Umbilical cord (tissue), 2 donors: Measurements from ENCODE around the gene SLC35F1. TPM values are rescaled to one million over a fixed set of nuclear protein-coding genes. Genes with fewer than 3 reads are reported as not detected.
A peak's percentile ranks its signal among the peaks of the same experiment; 100 is the strongest.

Source experiments
- DNase-seq: peaks from one replicate; pipeline ENCODE4 v3.0.0-alpha.2; 2015; ENCODE audit warnings: low spot score
- total RNA-seq: library from RNA; depleted of rRNA; stranded (reverse); fragments of >200 nt; gene quantifications from one replicate; pipeline ENCODE4 v1.2.3, GENCODE V29; 2014; ENCODE audit warnings: low replicate concordance; ENCODE audit not compliant: insufficient read depth

SLC35F1 gene
- total RNA-seq, 1 donor from 2014 or later: 2.2 TPM

DNA sequence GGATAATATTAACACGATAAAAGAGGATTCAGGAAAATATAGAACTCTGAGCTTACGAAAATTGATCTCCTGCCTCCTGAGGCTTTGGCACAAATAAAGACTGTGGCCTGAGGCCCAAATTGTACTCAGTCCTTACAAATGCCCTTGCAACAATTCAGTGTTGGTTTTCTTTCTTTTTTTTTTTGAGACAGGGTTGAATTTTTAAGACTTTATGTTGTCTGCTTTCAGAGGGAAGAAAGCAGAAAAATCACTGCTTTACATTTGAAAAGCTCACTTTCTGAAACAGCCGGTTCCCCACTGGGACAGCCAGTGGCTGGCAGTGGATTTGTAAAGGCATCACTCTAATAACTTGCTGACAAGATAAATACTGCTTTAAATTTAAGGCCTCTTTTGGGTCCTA lies 290.5 kb downstream of the SLC35F1 start:
- DNase-seq: no peak

DNA sequence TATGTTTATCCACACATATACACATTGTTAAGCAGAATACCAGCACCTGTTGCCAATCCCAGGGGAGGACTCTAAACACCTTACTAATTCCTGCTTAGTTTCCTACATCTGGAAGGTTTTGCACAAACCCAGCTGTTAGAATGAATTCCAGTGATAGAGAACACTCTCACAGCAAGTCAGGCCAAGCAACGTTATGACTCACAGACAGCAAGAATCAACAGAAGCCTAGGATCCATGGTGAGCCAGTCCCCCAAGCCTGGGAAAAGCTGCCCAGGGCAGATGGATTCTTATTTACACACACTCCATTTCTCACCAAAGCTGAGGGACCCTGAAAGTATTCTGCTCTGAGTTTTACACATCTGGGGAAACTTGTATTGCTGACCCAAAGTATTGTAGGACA lies 291.7 kb downstream of the SLC35F1 start:
- peak; percentile 34 for DNase-seq

DNA sequence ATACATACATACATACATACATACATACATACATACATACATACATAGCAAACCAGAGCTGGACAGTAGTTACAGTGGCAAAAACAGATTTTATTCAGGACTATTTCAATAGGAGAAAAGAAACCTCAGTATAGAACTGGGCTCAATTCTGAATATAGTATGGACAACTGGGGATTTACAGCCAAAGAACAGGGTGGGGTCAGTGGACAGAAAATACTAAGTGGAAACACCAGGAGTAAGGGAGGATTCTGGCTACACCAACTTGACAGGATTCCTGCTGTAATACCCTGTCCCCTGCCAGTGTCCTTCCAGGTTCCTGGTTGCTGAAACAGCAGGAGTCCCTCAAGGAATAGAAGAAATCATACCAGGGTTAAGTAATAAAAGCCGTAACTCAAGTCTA lies 293.1 kb downstream of the SLC35F1 start:
- no peak for DNase-seq

DNA sequence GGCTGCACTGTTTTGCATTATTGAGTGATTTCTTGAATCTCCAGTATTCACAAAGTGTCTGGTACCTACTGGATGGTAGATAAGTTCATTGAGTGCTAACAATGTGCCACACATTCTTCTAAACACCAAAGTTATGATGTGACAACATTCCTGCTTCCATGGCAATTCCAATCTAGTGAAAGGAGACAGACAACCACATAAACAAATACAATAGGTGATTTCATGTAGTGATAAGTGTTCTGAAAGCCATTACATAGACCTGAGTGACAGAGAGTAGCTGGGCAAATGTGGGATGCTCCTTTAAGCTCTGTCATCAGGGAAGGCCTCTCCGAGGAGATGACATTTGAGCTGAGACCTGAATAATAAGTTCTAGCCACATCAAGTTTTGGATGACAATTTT lies 295.5 kb downstream of the SLC35F1 start:
- no peak for DNase-seq

- no peak for DNase-seq
Observed at GRCh38 chr6:118203545-118203944, 296.5 kb downstream of the SLC35F1 start.

- no peak for DNase-seq
Observed at GRCh38 chr6:118206221-118206620, 299.2 kb downstream of the SLC35F1 start.

DNA sequence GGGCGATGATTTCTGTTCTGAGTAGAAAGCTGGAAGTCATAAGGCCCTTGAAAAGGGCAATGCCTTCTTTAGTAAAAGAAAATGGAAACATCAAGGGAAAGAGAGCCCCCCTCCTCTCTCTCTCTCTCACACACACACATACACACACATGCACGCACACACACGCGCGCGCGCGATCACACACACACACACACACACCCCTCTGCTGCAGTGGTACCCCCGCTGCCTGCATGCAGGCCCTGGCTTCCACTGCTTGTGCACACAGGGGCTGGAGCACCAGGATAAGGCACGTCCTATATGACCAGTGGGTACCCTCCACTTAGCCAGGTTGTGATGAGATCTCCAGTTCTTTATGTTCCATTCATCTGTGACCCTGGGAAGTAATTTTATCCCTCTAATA lies 300.9 kb downstream of the SLC35F1 start:
- no peak for DNase-seq

DNA sequence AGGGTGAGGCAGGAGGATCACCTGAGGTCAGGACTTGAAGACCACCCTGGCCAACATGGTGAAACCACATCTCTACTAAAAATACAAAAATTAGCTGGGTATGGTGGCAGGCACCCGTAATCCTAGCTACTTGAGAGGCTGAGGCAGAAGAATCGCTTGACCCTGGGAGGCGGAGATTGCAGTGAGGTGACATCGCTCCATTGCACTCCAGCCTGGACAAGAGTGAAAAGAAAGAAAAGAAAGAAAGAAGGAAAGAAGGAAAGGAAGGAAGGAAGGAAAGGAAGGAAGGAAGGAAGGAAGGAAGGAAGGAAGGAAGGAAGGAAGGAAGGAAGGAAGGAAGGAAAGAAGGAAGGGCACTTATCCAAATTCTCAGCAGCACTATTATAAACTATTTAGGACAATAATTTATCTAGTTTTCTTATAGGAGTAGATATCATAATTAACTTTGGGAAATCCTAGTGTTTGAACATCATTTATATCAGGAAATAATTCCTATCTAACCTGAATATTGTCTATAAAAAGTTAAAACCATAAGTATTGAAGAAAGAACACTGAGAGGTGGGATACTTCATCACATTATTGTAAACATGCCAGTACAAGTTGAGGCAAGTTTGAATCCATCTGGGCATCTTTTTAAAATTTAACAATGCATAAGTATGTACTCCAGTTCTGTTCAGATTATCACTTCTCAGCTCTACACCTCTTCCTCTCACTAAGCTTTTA lies 305.5 kb downstream of the SLC35F1 start:
- no peak for DNase-seq

DNA sequence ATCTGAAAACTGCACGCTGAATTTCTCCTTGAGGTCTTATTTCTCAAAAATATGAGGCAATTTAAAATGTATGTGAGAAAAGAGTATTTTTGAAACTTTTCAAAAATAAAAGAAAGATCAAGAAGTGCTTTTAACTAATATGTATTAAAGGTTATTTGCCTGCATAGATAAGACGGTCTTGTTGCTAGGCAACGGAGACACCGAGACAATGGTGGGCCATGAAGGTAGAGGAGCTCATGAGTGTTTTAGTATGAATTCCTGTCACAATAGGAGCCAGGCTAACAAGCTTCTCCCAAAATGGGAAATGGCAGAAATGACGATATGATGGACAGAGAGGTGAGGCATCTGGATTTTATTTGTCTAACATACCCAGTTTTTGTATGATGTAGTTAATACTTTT lies 308.2 kb downstream of the SLC35F1 start:
- DNase-seq: no peak

- no peak for DNase-seq
Observed at GRCh38 chr6:118216751-118217150, 309.7 kb downstream of the SLC35F1 start.

DNA sequence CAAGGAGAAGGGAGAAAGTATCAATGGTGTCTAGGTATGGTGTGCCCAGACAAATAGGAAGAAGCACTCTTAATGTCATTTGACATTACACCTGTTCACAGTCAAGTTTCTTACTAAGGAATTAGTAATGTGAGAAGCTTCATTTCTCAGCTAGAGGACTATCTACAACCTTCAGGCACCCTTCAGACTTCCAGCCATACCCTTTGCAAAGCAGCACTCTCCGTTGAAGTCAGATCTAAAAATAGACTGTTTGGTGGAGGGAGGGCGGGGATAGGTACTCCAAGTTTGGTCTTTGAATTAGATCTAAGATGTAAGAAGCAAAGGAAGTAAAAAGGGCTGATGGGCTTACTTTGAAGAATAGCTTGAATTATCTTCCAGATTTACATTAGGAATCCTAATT lies 311.1 kb downstream of the SLC35F1 start:
- no peak for DNase-seq

DNA sequence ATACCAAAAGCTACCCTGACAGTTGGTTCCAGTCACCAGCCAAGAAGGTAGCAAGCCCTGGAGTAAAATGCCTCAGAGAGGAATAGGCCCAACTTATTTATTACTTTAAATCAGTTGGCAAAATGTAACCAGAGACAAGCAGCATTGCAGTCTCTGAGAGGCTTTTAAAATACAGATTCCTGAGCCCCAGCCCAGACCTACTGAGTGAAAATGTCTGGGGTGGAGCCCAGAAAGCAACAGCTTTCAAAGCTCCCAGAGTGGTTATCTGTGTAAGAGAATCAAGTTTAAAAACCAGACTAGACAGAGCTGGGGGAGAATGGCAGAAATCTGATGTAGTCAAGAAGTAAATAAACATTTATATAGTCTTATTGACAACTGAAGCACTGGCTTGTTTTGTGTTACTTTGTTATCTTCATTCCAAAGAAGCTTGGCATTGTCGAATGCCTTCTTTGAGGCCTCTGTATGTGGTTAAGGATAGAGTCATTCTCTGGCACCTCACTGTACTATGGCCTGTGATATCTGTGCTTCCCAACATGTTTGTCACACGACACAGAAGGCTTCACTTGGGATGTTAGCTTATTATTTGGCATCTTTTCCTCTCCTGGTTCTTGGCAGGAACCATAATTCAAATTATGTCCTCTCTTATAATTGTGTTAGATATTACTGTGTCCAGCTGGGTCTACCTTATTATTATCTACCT lies 313.5 kb downstream of the SLC35F1 start:
- no peak for DNase-seq

DNA sequence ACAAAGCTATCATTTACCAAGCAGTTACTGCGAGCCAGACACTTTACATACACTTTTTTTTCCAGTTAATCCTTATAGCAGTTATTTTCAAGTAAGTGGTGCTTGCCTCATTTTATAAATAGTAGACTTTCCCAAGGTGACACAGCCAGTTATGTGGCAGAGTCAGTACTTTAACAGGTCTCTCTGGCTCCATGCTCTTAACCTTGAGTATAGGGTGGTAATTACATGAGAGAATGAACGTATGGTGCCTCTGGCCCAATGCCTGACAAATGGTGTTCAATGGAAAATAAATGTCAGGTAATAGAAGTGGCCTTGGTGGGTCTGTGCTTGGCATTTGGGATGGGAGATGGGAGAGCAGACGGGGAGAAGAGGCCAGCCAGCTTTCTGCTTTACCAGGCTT lies 316.3 kb downstream of the SLC35F1 start:
- no peak for DNase-seq

GRCh38 chr6:118228886-118229285 lies 321.8 kb downstream of the SLC35F1 start:
- no peak for DNase-seq

GRCh38 chr6:118240878-118241528 lies 333.9 kb downstream of the SLC35F1 start:
- DNase-seq: no peak

DNA sequence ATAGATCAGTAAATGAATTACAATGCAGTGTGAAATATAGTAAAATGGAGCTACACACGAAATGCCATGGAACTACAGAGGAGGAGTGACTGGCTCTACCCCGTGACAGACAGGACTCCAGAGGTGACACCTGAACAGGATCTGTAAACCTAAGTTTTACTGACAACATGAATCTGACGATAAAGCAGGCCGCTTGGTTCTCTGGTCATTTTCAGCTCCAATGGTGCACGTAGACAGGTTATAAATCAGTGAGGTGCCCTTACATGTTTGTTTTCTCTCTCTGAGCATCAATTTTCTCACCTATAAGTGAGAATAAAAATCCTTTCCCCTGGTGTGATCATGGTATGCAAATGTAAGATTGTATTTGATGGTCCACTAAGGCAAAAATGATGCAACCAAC lies 339.3 kb downstream of the SLC35F1 start:
- DNase-seq: no peak

DNA sequence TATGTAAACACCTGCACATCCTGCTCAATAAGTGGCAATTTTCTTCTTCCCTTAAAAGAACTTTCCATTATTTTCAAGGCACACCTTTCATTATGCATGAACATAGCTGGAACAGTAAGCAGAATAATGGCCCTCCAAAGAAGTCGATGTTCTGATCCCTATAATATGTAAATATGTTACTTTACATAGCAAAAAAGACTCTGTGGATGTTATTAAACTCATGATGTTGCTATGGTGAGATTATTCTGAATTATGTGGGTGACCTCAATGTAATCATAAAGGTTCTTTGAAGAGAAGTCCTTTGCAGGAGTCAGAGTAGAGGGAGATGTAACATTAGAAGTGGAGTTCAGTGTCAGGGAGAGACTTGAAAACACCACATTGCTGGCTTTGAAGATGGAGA lies 341.1 kb downstream of the SLC35F1 start:
- DNase-seq: no peak

DNA sequence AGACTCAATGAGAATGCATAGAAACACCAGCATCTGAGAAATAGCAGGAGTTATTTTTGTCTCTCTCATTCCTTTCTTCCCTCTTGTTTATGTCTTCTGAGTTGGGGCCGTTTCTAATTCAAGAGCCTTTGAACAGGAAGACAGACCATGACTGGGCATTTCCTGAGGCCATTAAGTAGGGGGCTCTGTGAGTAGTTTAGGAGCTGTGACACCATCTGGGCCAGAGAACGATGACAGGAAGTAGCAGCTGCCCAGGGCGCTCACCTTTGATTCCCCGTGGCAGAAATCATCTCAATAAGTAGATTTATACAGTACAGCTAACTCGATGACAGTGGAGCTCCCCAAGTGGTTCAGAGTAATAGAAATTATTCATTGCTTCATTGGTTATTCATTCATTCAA lies 342.6 kb downstream of the SLC35F1 start:
- DNase-seq: no peak

DNA sequence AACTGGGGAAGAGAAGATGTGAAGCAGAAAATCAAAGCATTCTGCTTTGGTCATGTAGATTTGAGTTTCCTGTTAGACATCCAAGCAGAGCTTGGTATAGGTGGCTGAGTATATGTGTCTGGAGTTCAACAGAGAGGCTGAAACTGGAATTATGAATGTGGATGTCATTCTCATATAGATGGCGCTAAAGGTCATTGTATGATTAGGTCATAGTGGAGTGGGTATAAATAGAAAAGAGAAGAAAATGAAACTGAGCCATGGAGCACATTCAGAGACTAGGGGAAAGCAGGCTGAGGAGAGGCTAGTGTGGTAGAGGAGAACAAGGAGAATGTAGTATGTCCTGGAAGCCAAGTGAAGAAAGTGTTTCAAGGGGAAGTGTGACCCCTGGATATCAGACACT lies 345.4 kb downstream of the SLC35F1 start:
- DNase-seq: no peak

GRCh38 chr6:118253741-118254140 lies 346.7 kb downstream of the SLC35F1 start:
- DNase-seq: no peak

GRCh38 chr6:118260833-118261232 lies 353.8 kb downstream of the SLC35F1 start:
- DNase-seq: no peak

DNA sequence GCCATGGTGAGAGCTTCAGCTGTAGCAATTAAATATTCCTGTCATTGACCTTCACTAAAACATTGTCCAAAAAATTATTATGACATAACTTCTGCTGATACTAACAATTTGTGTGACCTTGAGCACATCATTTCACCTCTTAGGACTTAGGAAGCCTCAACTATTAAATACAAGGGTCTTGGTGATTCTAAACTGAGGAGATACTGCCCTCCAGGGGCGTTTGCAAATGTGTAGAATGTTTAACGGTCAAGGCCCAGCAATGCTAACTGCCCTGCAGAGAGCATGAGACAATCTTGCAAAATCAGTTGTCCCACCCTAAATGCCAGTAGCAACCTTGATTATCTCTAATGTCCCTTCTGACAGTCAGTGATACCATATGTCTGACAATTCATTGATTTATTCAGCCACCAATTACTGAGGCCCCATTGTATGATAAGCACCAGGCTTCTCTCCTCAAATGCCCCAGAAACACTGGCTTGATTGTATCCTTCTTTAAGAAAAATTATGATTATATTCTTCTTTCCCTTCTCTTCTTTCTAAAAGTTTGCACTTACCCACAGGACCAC lies 356.9 kb downstream of the SLC35F1 start:
- peak; percentile 23 for DNase-seq

GRCh38 chr6:118269659-118270058 lies 362.6 kb downstream of the SLC35F1 start:
- DNase-seq: no peak
